Measurements from ENCODE around the gene ZNF439. TPM values are rescaled to one million over a fixed set of nuclear protein-coding genes. Genes with fewer than 3 reads are reported as not detected.

Gene ZNF439
- not detected in 5 replicates for total RNA-seq (2022; extraction: Qiagen RNA extraction; ENCODE audit: low read depth)

DNA sequence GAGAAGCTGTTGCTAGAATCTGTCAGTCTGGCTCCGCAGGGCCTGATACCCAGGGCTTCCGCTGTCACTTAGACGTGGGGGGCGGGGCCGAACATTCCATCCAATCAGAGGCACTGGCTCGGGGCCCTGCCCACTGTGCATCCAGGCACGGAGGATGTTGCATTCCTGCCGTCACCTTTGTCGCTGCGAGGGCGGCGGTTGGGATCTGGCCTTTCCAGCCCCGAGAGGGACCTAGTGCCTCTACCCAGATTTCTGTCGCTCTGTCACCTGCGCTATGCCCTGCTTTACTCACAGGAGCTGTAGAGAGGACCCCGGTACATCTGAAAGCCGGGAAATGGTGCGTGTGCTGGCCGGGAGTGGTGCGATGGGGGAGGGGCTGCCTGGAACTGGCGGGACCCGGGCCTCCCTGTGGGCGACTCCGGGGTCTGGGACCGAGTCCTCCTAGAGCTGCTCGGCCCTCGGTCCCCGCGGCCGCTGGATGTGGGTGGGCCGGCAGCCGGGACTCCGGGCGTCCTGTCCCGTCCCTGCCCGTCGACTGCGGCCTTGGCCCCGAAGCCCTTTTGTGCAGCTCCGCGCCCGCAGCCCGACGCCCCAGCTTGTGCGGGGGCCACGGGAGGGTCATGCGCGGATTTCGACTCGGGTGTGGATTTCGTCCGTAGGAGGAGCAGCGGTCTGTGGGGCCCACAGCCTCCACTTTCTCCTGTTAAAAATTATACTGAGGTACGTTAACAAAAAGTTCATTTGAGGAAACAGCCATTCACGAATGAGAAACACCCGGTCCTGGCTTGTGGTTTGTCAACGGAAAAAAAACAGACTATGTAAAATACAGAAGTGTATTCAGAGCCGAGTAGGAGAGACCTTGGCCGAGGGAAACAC lies at the start of gene ZNF439:
ZNF439 (plus strand) TSS at position 133 of the 876 bp plus-strand sequence; CDS start at position 275, 142 bp downstream.

GRCh38 chr19:11814029-11814699 lies 34.4 kb upstream of the ZNF439 start, which contains the start of gene ZNF440:
Gene ZNF440, plus strand, starts transcription at chr19:11814273. Its CDS starts 175 bp downstream, at chr19:11814448.

DNA sequence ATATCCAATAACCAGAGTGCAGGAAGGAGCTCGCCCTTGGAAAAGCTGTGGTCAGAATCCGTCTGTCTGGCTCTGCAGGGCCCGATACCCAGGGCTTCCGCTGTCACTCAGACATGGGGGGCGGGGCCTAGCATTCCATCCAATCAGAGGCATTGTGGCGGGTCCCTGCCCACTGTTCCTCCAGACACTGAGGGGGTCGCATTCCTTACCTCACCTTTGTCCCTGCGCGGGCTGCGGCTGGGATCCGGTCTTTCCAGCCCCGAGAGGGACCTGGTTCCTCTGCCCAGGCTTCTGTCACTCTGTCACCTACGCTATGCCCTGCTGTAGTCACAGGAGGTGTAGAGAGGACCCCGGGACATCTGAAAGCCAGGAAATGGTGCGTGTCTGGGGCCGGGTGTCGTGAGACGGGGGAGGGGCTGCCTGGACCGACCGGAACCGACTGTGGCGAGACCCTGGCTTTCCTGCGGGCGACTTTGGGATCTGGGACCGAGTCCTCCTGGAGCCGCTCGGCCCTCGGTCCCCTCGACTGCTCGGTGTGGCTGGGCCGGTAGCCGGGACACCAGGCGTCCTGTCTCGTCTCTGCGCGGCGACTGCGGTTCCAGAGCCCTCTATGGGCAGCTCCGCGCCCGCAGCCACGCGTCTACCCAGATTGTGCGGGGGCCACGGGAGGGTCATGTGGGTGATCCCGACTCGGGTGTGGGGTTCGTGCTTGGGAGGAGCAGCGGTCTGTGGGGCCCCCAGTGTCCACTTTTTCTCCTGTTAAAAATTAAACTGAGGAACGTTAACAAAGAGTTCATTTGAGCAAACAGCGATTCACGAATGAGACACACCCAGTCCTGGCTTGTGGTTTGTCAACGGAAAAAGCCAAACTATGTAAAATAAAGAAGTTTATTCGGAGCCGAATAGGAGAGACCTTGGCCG lies 39.3 kb downstream of the ZNF439 start, which contains the start of gene ZNF69:
ZNF69 (plus strand) TSS at position 172 of the 921 bp plus-strand sequence; CDS start at position 314, 142 bp downstream.

Other genes starting within 250 kb of the ZNF439 start
- 2.1 to 3.4 TPM (median 2.6 TPM) in 5 replicates for gene ZNF823, start 109.8 kb upstream of the ZNF439 start, total RNA-seq (2022; extraction: Qiagen RNA extraction; ENCODE audit: low read depth)
- gene ZNF441, start 81.7 kb upstream of the ZNF439 start, total RNA-seq (2022; extraction: Qiagen RNA extraction; ENCODE audit: low read depth) = 0.05 TPM in 1 of 5 replicates, not detected in the others
- gene ZNF491, start 50.2 kb upstream of the ZNF439 start, total RNA-seq (2022; extraction: Qiagen RNA extraction; ENCODE audit: low read depth) = not detected in 5 replicates
- 0.06 to 0.13 TPM in 2 of 5 replicates, not detected in the others for gene ZNF440, start 34.5 kb upstream of the ZNF439 start, total RNA-seq (2022; extraction: Qiagen RNA extraction; ENCODE audit: low read depth)
- gene ZNF69, start 39.1 kb downstream of the ZNF439 start, total RNA-seq (2022; extraction: Qiagen RNA extraction; ENCODE audit: low read depth) = not detected in 5 replicates
- 0.19 to 0.35 TPM (median 0.30 TPM) in 5 replicates for gene ZNF700, start 76.4 kb downstream of the ZNF439 start, total RNA-seq (2022; extraction: Qiagen RNA extraction; ENCODE audit: low read depth)
- not detected in 5 replicates for gene ZNF763, start 116.3 kb downstream of the ZNF439 start, total RNA-seq (2022; extraction: Qiagen RNA extraction; ENCODE audit: low read depth)
- not detected in 5 replicates for gene ZNF433, start 187.0 kb downstream of the ZNF439 start, total RNA-seq (2022; extraction: Qiagen RNA extraction; ENCODE audit: low read depth)
- gene ZNF878, start 204.2 kb downstream of the ZNF439 start, total RNA-seq (2022; extraction: Qiagen RNA extraction; ENCODE audit: low read depth) = not detected in 5 replicates
- gene ZNF844, start 216.0 kb downstream of the ZNF439 start, total RNA-seq (2022; extraction: Qiagen RNA extraction; ENCODE audit: low read depth) = not detected in 5 replicates

Measured in A549 treated with ZK216348 at 1 μM for 4 hours (cell line).